IMR-90 (cell line): ENCODE measurements around the gene S100A2. TPM values are rescaled to one million over a fixed set of nuclear protein-coding genes. Genes with fewer than 3 reads are reported as not detected.

Source experiments
- ATAC-seq: fragments of 200-7000 bp; cut with Tn5 transposase; 2 replicates; pipeline ENCODE4 v1.9.1; 2020; ENCODE audit warnings: low read depth, mild to moderate bottlenecking, moderate library complexity
- BruUV-seq: library from RNA; stranded (reverse); fragments of 400-500 nt; replicated peaks from 2 replicates; lab custom pipeline; 2021; lab: Mats Ljungman, UMichigan
- CTCF ChIA-PET: fragments of 300-600 bp; formaldehyde crosslinking; extraction: SDS; loops from one replicate; lab custom pipeline; 2021; ENCODE audit warnings: antibody characterized with exemption; lab: Yijun Ruan, JAX
- POLR2A ChIA-PET: fragments of 300-600 bp; sonication (Branson Sonifier 250); formaldehyde crosslinking; loops from one replicate; lab custom pipeline; 2022; ENCODE audit warnings: antibody characterized with exemption; ENCODE audit not compliant: unreplicated experiment; lab: Charles Lee
- DNase-seq: peaks from one replicate; pipeline ENCODE4 v3.0.0; 2013
- H2AFZ ChIP-seq: replicated peaks from 2 replicates; pipeline ENCODE3; 2013; ENCODE audit warnings: low read length, mild to moderate bottlenecking; ENCODE audit not compliant: poor library complexity
- H2AK5ac ChIP-seq: 2 replicates; pipeline ENCODE4 v1.6.1; 2013; ENCODE audit warnings: low read depth, low read length, inconsistent platforms
- H2AK9ac ChIP-seq: replicated peaks from 2 replicates; pipeline ENCODE3; 2013; ENCODE audit warnings: mild to moderate bottlenecking, low read depth, low read length, moderate library complexity; ENCODE audit not compliant: poor library complexity
- H2BK120ac ChIP-seq: 2 replicates; pipeline ENCODE4 v1.6.1; 2013; ENCODE audit warnings: low read depth, low read length, inconsistent platforms
- H2BK15ac ChIP-seq: 3 replicates; pipeline ENCODE4 v1.6.1; 2013; ENCODE audit warnings: low read depth, low read length, inconsistent platforms
- H2BK20ac ChIP-seq: 2 replicates; pipeline ENCODE4 v1.6.1; 2013; ENCODE audit warnings: low read depth, mild to moderate bottlenecking, inconsistent platforms, low read length, moderate library complexity
- H2BK5ac ChIP-seq: 2 replicates; pipeline ENCODE4 v1.6.1; 2013; ENCODE audit warnings: mild to moderate bottlenecking, low read depth, low read length, inconsistent platforms; ENCODE audit not compliant: poor library complexity, severe bottlenecking
- H3K14ac ChIP-seq: replicated peaks from 2 replicates; pipeline ENCODE4 v1.6.1; 2013; ENCODE audit warnings: low read depth, low read length, inconsistent platforms
- H3K18ac ChIP-seq: 2 replicates; pipeline ENCODE4 v1.6.1; 2013; ENCODE audit warnings: low read depth, low read length, control low read depth
- H3K23ac ChIP-seq: 2 replicates; pipeline ENCODE4 v1.6.1; 2013; ENCODE audit warnings: low read depth, low read length, inconsistent platforms
- H3K27ac ChIP-seq: 2 replicates; pipeline ENCODE4 v1.5.1; 2013; ENCODE audit warnings: mild to moderate bottlenecking, control low read depth, low read length; ENCODE audit not compliant: insufficient read depth
- H3K27me3 ChIP-seq: 2 replicates; pipeline ENCODE4 v1.6.1; 2013; ENCODE audit warnings: low read length; ENCODE audit not compliant: control insufficient read depth, insufficient read depth
- H3K36me3 ChIP-seq: 2 replicates; pipeline ENCODE4 v1.6.1; 2013; ENCODE audit warnings: low read length, mixed read lengths; ENCODE audit not compliant: control insufficient read depth, insufficient read depth
- H3K4ac ChIP-seq: 2 replicates; pipeline ENCODE4 v1.6.1; 2013; ENCODE audit warnings: low read depth, low read length, inconsistent platforms
- H3K4me1 ChIP-seq: 2 replicates; pipeline ENCODE4 v1.6.1; 2013; ENCODE audit warnings: low read length, mixed read lengths; ENCODE audit not compliant: control insufficient read depth, insufficient read depth
- H3K4me2 ChIP-seq: 2 replicates; pipeline ENCODE4 v1.6.1; 2013; ENCODE audit warnings: low read depth, mild to moderate bottlenecking, control low read depth, low read length, moderate library complexity
- H3K4me3 ChIP-seq: 2 replicates; pipeline ENCODE4 v1.5.1; 2013; ENCODE audit warnings: low read depth, mild to moderate bottlenecking, control low read depth, low read length, moderate library complexity; ENCODE audit not compliant: insufficient read depth
- H3K56ac ChIP-seq: 2 replicates; pipeline ENCODE4 v1.6.1; 2013; ENCODE audit warnings: low read length, inconsistent platforms; ENCODE audit not compliant: insufficient read depth; ENCODE audit errors: extremely low read depth
- H3K79me1 ChIP-seq, 2 experiments: 2 replicates each; pipeline ENCODE4 v1.6.1; 2013; ENCODE audit warnings: low read length in 2 of 2, inconsistent platforms in 1 of 2, low read depth in 1 of 2
- H3K9ac ChIP-seq: 2 replicates; pipeline ENCODE4 v1.6.1; 2013; ENCODE audit warnings: low read depth, low read length, control low read depth
- H3K9me1 ChIP-seq: 2 replicates; pipeline ENCODE4 v1.6.1; 2013; ENCODE audit warnings: low read length, inconsistent platforms; ENCODE audit not compliant: insufficient read depth
- H3K9me3 ChIP-seq: 2 replicates; pipeline ENCODE4 v1.6.1; 2013; ENCODE audit warnings: low read length; ENCODE audit not compliant: control insufficient read depth, insufficient read depth
- H4K20me1 ChIP-seq: 2 replicates; pipeline ENCODE4 v1.6.1; 2013; ENCODE audit warnings: low read length, inconsistent platforms; ENCODE audit not compliant: insufficient read depth
- H4K5ac ChIP-seq: 2 replicates; pipeline ENCODE4 v1.6.1; 2013; ENCODE audit warnings: mild to moderate bottlenecking, low read depth, low read length, control low read depth
- H4K8ac ChIP-seq, 2 experiments: 2 replicates each; pipeline ENCODE4 v1.6.1; 2013; ENCODE audit warnings: low read depth in 2 of 2, low read length in 2 of 2, control low read depth in 1 of 2, inconsistent platforms in 1 of 2
- H4K91ac ChIP-seq: 2 replicates; pipeline ENCODE4 v1.6.1; 2013; ENCODE audit warnings: low read depth, low read length, inconsistent platforms; ENCODE audit not compliant: insufficient read depth
- BHLHE40 ChIP-seq: fragments of 150-350 bp; IDR thresholded peaks from 2 replicates; pipeline ENCODE4 v1.6.1; 2016; ENCODE audit warnings: mild to moderate bottlenecking, low read depth, low read length
- CEBPB ChIP-seq: IDR thresholded peaks from 2 replicates; pipeline ENCODE4 v1.6.1; 2012; ENCODE audit warnings: low read depth, low read length, improper control_type of control experiment
- CHD1 ChIP-seq: IDR thresholded peaks from 2 replicates; pipeline ENCODE4 v1.6.1; 2012; ENCODE audit warnings: low read depth, low read length, improper control_type of control experiment
- CTCF ChIP-seq: conservative IDR thresholded peaks from 2 replicates; pipeline ENCODE4 v1.5.1; 2012; ENCODE audit warnings: mild to moderate bottlenecking, low read depth, low read length, improper control_type of control experiment
- FOS ChIP-seq: fragments of 150-350 bp; IDR thresholded peaks from 2 replicates; pipeline ENCODE4 v1.6.1; 2016; ENCODE audit warnings: low read depth, low read length
- MAFK ChIP-seq: IDR thresholded peaks from 2 replicates; pipeline ENCODE4 v1.6.1; 2012; ENCODE audit warnings: low read depth, low read length, improper control_type of control experiment
- MAZ ChIP-seq: IDR thresholded peaks from 2 replicates; pipeline ENCODE4 v1.6.1; 2012; ENCODE audit warnings: low read depth, mild to moderate bottlenecking, low read length, improper control_type of control experiment, moderate library complexity, borderline replicate concordance
- MXI1 ChIP-seq: IDR thresholded peaks from 2 replicates; pipeline ENCODE4 v1.6.1; 2012; ENCODE audit warnings: low read depth, mild to moderate bottlenecking, low read length, moderate library complexity, borderline replicate concordance
- NFE2L2 ChIP-seq: fragments of 150-350 bp; IDR thresholded peaks from 2 replicates; pipeline ENCODE4 v1.6.1; 2016; ENCODE audit warnings: low read depth, mild to moderate bottlenecking, low read length
- POLR2A ChIP-seq: IDR thresholded peaks from 2 replicates; pipeline ENCODE4 v1.6.1; 2012; ENCODE audit warnings: mild to moderate bottlenecking, low read depth, low read length
- RAD21 ChIP-seq: IDR thresholded peaks from 2 replicates; pipeline ENCODE4 v1.6.1; 2012; ENCODE audit warnings: low read length, improper control_type of control experiment
- RCOR1 ChIP-seq: IDR thresholded peaks from 2 replicates; pipeline ENCODE4 v1.6.1; 2012; ENCODE audit warnings: mild to moderate bottlenecking, low read length, improper control_type of control experiment; ENCODE audit not compliant: insufficient replicate concordance
- RFX5 ChIP-seq: IDR thresholded peaks from 2 replicates; pipeline ENCODE4 v1.8.0; 2012; ENCODE audit warnings: low read depth, mild to moderate bottlenecking, low read length, moderate library complexity
- SMC3 ChIP-seq: fragments of 150-350 bp; IDR thresholded peaks from 2 replicates; pipeline ENCODE4 v1.6.1; 2016; ENCODE audit warnings: low read depth, mild to moderate bottlenecking, antibody characterized with exemption, low read length, moderate library complexity
- USF2 ChIP-seq: fragments of 150-350 bp; IDR thresholded peaks from 2 replicates; pipeline ENCODE4 v1.6.1; 2017; ENCODE audit warnings: mild to moderate bottlenecking, antibody characterized with exemption, low read length, low read depth
- dilution Hi-C: fragments of 300-500 bp; cut with HindIII; formaldehyde crosslinking; loops from one replicate; pipeline ENCODE4 v1.14.3; 2018; ENCODE audit warnings: low sequenced_read_pairs; ENCODE audit not compliant: unreplicated experiment
- in situ Hi-C: fragments of 300-500 bp; cut with MboI; formaldehyde crosslinking; loops from 3 replicates; pipeline ENCODE4 v1.14.3; 2019; ENCODE audit warnings: low sequenced_read_pairs, inconsistent platforms, mixed read lengths
- intact Hi-C: fragments of 100-400 bp; cut with micrococcal nuclease; formaldehyde crosslinking; loops from 2 replicates; pipeline ENCODE4 v1.10.0; 2022
- polyA plus RNA-seq, 3 experiments: library from polyadenylated mRNA; depleted of rRNA; stranded (reverse); fragments of >200 nt; gene quantifications; 2 replicates each; pipeline ENCODE4 v1.2.3, GENCODE V29; 2012; ENCODE audit warnings: low replicate concordance in 1 of 3
- total RNA-seq: library from RNA; depleted of rRNA; stranded (reverse); fragments of >200 nt; gene quantifications from 2 replicates; pipeline ENCODE4 v1.2.3, GENCODE V29; 2012
- TF ChIP-seq, protein P1 (sequence below): fragments of 150-350 bp; IDR thresholded peaks from 2 replicates; pipeline ENCODE4 v1.6.1; 2016; ENCODE audit warnings: low read depth, mild to moderate bottlenecking, low read length, moderate library complexity, borderline replicate concordance

The S100A2 gene
- total and polyA plus RNA-seq, 2 of the 4 experiments (the other 2 are of a cell fraction), result 3.6 to 7.9 TPM

DNA sequence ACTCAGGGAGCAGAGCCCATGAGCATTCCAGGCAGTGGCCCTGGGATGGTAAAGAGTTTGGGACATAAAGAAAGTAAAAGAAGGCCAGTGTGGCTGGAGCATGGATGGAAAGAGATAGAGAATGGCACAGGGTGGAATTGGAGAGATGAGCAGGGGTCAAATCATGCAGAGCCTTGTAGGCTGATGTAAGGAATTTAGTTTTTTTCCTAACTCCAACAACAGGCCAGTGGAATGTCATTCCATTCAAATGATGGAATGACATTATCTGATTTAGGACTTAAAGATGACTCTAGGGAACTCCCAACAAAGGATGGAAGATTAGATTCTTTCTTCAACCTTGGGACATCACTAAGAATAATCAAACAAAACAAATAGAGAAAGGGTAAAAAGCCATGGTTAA lies 12.8 kb upstream of the S100A2 start:
- Histone ChIP-seq H2BK5ac (no peak overlapping the region), H3K27ac (peak overlapping the region; percentile 5; the same call in 1 of the 2 replicates), H3K27me3 (no peaks in the 10 kb centered on the region), H4K8ac (peak overlapping the region in 1 of 2 experiments; percentile 51; a peak in 1 of 4 replicates), H3K4ac (peak overlapping the region; percentile 73), H2BK120ac (peak overlapping the region; percentile 79), H2BK20ac (peak overlapping the region; percentile 41; the same call in 1 of the 2 replicates), H3K9me1 (peaks cover 5% of the 10 kb centered on the region), H2AK5ac (0 out of 2 replicates have a peak overlapping the region, but pooled peaks have one; percentile 11), H3K4me1 (peaks cover 12% of the 10 kb centered on the region), H4K5ac (peak overlapping the region; percentile 49; the same call in 1 of the 2 replicates), H3K36me3 (no peaks in the 10 kb centered on the region), H3K4me3 (no peak overlapping the region), H4K20me1 (no peaks in the 10 kb centered on the region), H2BK15ac (peak overlapping the region; percentile 12; the same call in 1 of the 3 replicates), H3K4me2 (no peak overlapping the region), H3K79me1 (no peaks in the 10 kb centered on the region), H3K9ac (no peak overlapping the region), H3K56ac (no peak overlapping the region), H2AK9ac (no peak overlapping the region), H2AFZ (peak overlapping the region; percentile 73), H3K23ac (0 out of 2 replicates have a peak overlapping the region, but pooled peaks have one; percentile 57), H4K91ac (peak overlapping the region; percentile 61), H3K14ac (no peak overlapping the region), H3K18ac (peak overlapping the region; percentile 24; the same call in 1 of the 2 replicates), H3K9me3 (no peaks in the 10 kb centered on the region)
- ChIA-PET CTCF (no interaction called here), POLR2A (no interaction called here)
- no TSS peak for BruUV-seq
- TF ChIP-seq, protein P1, sequence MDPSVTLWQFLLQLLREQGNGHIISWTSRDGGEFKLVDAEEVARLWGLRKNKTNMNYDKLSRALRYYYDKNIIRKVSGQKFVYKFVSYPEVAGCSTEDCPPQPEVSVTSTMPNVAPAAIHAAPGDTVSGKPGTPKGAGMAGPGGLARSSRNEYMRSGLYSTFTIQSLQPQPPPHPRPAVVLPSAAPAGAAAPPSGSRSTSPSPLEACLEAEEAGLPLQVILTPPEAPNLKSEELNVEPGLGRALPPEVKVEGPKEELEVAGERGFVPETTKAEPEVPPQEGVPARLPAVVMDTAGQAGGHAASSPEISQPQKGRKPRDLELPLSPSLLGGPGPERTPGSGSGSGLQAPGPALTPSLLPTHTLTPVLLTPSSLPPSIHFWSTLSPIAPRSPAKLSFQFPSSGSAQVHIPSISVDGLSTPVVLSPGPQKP, result no peak
- no peak for TF ChIP-seq MAZ
- TF ChIP-seq MXI1, result no peak
- no peak for TF ChIP-seq RAD21
- no peak for TF ChIP-seq USF2
- no peak for TF ChIP-seq BHLHE40
- no peak for TF ChIP-seq FOS
- TF ChIP-seq NFE2L2, result no peak
- no peak for TF ChIP-seq SMC3
- TF ChIP-seq CTCF, result no peak
- TF ChIP-seq CHD1, result no peak
- TF ChIP-seq CEBPB, result no peak
- TF ChIP-seq RFX5, result no peak
- no peak for TF ChIP-seq MAFK
- TF ChIP-seq RCOR1, result no peak
- no peak for TF ChIP-seq POLR2A
- peak; percentile 88 for ATAC-seq
- intact Hi-C loops (no loop called here), dilution Hi-C loops (no loop called here), in situ Hi-C loops (no loop called here)
- peak; percentile 47 for DNase-seq
